Measurements from ENCODE around the gene HAUS8.

DNA sequence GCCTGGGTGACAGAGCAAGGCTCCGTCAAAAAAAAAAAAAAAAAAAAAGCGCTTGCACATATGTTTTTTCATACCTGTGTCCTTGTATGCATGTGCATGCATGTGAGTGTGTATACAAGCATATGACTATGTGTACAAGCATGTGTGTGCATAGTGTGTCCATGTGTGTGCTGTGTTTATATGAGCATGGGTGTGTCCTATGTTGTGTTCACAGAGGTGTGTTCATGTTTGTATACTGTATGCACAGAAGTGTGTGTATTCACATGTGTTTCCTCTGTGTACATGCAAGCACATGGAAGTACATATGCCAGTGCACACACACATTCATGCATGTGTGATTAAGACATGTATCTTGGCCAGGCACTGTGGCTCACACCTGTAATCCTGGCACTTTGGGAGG, 17.4 kb upstream of the HAUS8 start:
- TF ChIP-seq, protein P1, sequence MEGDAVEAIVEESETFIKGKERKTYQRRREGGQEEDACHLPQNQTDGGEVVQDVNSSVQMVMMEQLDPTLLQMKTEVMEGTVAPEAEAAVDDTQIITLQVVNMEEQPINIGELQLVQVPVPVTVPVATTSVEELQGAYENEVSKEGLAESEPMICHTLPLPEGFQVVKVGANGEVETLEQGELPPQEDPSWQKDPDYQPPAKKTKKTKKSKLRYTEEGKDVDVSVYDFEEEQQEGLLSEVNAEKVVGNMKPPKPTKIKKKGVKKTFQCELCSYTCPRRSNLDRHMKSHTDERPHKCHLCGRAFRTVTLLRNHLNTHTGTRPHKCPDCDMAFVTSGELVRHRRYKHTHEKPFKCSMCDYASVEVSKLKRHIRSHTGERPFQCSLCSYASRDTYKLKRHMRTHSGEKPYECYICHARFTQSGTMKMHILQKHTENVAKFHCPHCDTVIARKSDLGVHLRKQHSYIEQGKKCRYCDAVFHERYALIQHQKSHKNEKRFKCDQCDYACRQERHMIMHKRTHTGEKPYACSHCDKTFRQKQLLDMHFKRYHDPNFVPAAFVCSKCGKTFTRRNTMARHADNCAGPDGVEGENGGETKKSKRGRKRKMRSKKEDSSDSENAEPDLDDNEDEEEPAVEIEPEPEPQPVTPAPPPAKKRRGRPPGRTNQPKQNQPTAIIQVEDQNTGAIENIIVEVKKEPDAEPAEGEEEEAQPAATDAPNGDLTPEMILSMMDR (conservative IDR thresholded peaks at IDR 0.05; ENCODE audit: low read depth, low read length) = no peak
- no peak for TF ChIP-seq SMC3 (IDR thresholded peaks at IDR 0.05; ENCODE audit: low read depth, low read length)
- TF ChIP-seq POLR2A (IDR thresholded peaks at IDR 0.05; ENCODE audit: low read depth, low read length) = no peak
- TF ChIP-seq, protein P2, sequence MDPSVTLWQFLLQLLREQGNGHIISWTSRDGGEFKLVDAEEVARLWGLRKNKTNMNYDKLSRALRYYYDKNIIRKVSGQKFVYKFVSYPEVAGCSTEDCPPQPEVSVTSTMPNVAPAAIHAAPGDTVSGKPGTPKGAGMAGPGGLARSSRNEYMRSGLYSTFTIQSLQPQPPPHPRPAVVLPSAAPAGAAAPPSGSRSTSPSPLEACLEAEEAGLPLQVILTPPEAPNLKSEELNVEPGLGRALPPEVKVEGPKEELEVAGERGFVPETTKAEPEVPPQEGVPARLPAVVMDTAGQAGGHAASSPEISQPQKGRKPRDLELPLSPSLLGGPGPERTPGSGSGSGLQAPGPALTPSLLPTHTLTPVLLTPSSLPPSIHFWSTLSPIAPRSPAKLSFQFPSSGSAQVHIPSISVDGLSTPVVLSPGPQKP (IDR thresholded peaks at IDR 0.05; ENCODE audit: borderline replicate concordance, low read depth, low read length) = no peak
- TF ChIP-seq MAFK (IDR thresholded peaks at IDR 0.05; ENCODE audit: low read depth, low read length) = no peak
- TF ChIP-seq MXI1 (IDR thresholded peaks at IDR 0.05; ENCODE audit: borderline replicate concordance, low read depth, low read length) = no peak
- TF ChIP-seq, protein P3, sequence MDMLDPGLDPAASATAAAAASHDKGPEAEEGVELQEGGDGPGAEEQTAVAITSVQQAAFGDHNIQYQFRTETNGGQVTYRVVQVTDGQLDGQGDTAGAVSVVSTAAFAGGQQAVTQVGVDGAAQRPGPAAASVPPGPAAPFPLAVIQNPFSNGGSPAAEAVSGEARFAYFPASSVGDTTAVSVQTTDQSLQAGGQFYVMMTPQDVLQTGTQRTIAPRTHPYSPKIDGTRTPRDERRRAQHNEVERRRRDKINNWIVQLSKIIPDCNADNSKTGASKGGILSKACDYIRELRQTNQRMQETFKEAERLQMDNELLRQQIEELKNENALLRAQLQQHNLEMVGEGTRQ (IDR thresholded peaks at IDR 0.05; ENCODE audit: low read depth, low read length) = no peak
- TF ChIP-seq CHD1 (IDR thresholded peaks at IDR 0.05; ENCODE audit: low read depth, low read length) = no peak
- TF ChIP-seq RFX5 (IDR thresholded peaks at IDR 0.05; ENCODE audit: low read depth, low read length) = no peak
- no peak for TF ChIP-seq RAD21 (IDR thresholded peaks at IDR 0.05; ENCODE audit: low read length)
- TF ChIP-seq CEBPB (IDR thresholded peaks at IDR 0.05; ENCODE audit: low read depth, low read length) = no peak
- TF ChIP-seq BHLHE40 (IDR thresholded peaks at IDR 0.05; ENCODE audit: low read depth, low read length) = no peak
